HepG2 (cell line): ENCODE results near the gene HLA-DOA. TPM values are rescaled to one million over a fixed set of nuclear protein-coding genes. Genes with fewer than 3 reads are reported as not detected.

Experiments
- ARID4A ChIP-seq: sonication (generic); formaldehyde crosslinking; IDR thresholded peaks from 2 replicates; pipeline ENCODE4 v1.5.0; 2020; ENCODE audit warnings: mild to moderate bottlenecking, missing genetic modification reagents, borderline replicate concordance
- ATRX ChIP-seq: sonication (generic); formaldehyde crosslinking; IDR thresholded peaks from 2 replicates; pipeline ENCODE4 v1.4.0; 2020; ENCODE audit warnings: missing genetic modification reagents, borderline replicate concordance
- BCL3 ChIP-seq: sonication (generic); formaldehyde crosslinking; IDR thresholded peaks from 2 replicates; pipeline ENCODE4 v1.5.1; 2020; ENCODE audit warnings: mild to moderate bottlenecking, missing genetic modification reagents, moderate library complexity
- CEBPZ ChIP-seq: IDR thresholded peaks from 2 replicates; pipeline ENCODE4 v1.6.1; 2012; ENCODE audit warnings: low read length, improper control_type of control experiment
- GLMP ChIP-seq: sonication (generic); formaldehyde crosslinking; IDR thresholded peaks from 2 replicates; pipeline ENCODE4 v1.9.0; 2021; ENCODE audit warnings: missing genetic modification reagents, mild to moderate bottlenecking, borderline replicate concordance
- HNRNPL ChIP-seq: fragments of 200-400 bp; formaldehyde crosslinking; IDR thresholded peaks from 2 replicates; pipeline ENCODE4 v1.6.1; 2017; ENCODE audit warnings: mild to moderate bottlenecking, low read depth, low read length
- HOXA9 ChIP-seq: sonication (generic); formaldehyde crosslinking; IDR thresholded peaks from 2 replicates; pipeline ENCODE4 v1.8.1; 2022; ENCODE audit warnings: missing genetic modification reagents, mild to moderate bottlenecking, moderate library complexity, borderline replicate concordance
- NCOA5 ChIP-seq: sonication (generic); formaldehyde crosslinking; IDR thresholded peaks from 2 replicates; pipeline ENCODE4 v1.4.0; 2020; ENCODE audit warnings: missing genetic modification reagents
- PAF1 ChIP-seq: IDR thresholded peaks from 2 replicates; pipeline ENCODE4 v1.6.1; 2016; ENCODE audit warnings: missing genetic modification reagents, missing compliant biosample characterization
- PHF21A ChIP-seq: sonication (generic); formaldehyde crosslinking; IDR thresholded peaks from 2 replicates; pipeline ENCODE4 v1.5.0; 2020; ENCODE audit warnings: mild to moderate bottlenecking, missing genetic modification reagents
- TBX3 ChIP-seq: fragments of 450-650 bp; IDR thresholded peaks from 2 replicates; pipeline ENCODE4 v1.6.1; 2017; ENCODE audit warnings: antibody characterized with exemption, mild to moderate bottlenecking, inconsistent platforms, borderline replicate concordance
- ZBTB42 ChIP-seq: sonication (generic); formaldehyde crosslinking; IDR thresholded peaks from 2 replicates; pipeline ENCODE4 v1.5.0; 2020; ENCODE audit warnings: mild to moderate bottlenecking, missing genetic modification reagents
- ZNF224 ChIP-seq: sonication (generic); formaldehyde crosslinking; IDR thresholded peaks from 2 replicates; pipeline ENCODE4 v1.5.0; 2020; ENCODE audit warnings: mild to moderate bottlenecking, missing genetic modification reagents
- ZNF337 ChIP-seq: sonication (generic); formaldehyde crosslinking; IDR thresholded peaks from 2 replicates; pipeline ENCODE4 v1.5.1; 2020; ENCODE audit warnings: missing genetic modification reagents, low read depth, mild to moderate bottlenecking, borderline replicate concordance
- ZNF343 ChIP-seq: sonication (generic); formaldehyde crosslinking; IDR thresholded peaks from 2 replicates; pipeline ENCODE4 v1.4.0; 2020; ENCODE audit warnings: mild to moderate bottlenecking, missing genetic modification reagents
- ZNF547 ChIP-seq: sonication (generic); formaldehyde crosslinking; IDR thresholded peaks from 2 replicates; pipeline ENCODE4 v1.5.1; 2020; ENCODE audit warnings: mild to moderate bottlenecking, missing genetic modification reagents
- ZNF782 ChIP-seq: sonication (generic); formaldehyde crosslinking; IDR thresholded peaks from 2 replicates; pipeline ENCODE4 v1.4.0; 2020; ENCODE audit warnings: missing genetic modification reagents, mild to moderate bottlenecking, borderline replicate concordance
- ZSCAN20 ChIP-seq: sonication (generic); formaldehyde crosslinking; IDR thresholded peaks from 2 replicates; pipeline ENCODE4 v1.4.0; 2020; ENCODE audit warnings: missing genetic modification reagents, mild to moderate bottlenecking, borderline replicate concordance
- ZSCAN25 ChIP-seq: sonication (generic); formaldehyde crosslinking; IDR thresholded peaks from 2 replicates; pipeline ENCODE4 v1.8.0; 2022; ENCODE audit warnings: mild to moderate bottlenecking, missing genetic modification reagents
- polyA plus RNA-seq, 8 experiments: library from polyadenylated mRNA; depleted of rRNA in 3 of 8; stranded (reverse) in 7 of 8; unstranded in 1 of 8; fragments of >200 nt; fragmentation: Illumina TruSeq in 4 of 8; extraction: Trizol in 4 of 8; gene quantifications; 2 replicates each; pipeline versions ENCODE4 v1.2.1 to v1.2.3, GENCODE V29; 2011 to 2016; ENCODE audit warnings: low read depth in 4 of 8, missing spikeins in 1 of 8, mixed read lengths in 1 of 8; ENCODE audit not compliant: insufficient read depth in 1 of 8
- total RNA-seq, 5 experiments: library from RNA; depleted of rRNA; stranded (reverse); fragments of >200 nt; fragmentation: Illumina TruSeq; extraction: Trizol; gene quantifications; 2 replicates each; pipeline ENCODE4 v1.2.3, GENCODE V29; 2016; ENCODE audit warnings: low read depth in 1 of 5

The HLA-DOA gene
- total and polyA plus RNA-seq, 2 of the 13 experiments (the other 11 are each of a cell fraction or from before 2014, with no cell fraction given) = 0.03 to 0.09 TPM

- TF ChIP-seq HNRNPL (0 out of 2 replicates have a peak, but pooled peaks have one; percentile 46), PAF1 (CRISPR knock-in tag) (no peak), BCL3 (CRISPR knock-in tag) (peak; percentile 92), GLMP (CRISPR knock-in tag) (no peak), NCOA5 (CRISPR knock-in tag) (no peak), ZNF782 (CRISPR knock-in tag) (peak; percentile 98), PHF21A (CRISPR knock-in tag) (peak; percentile 92), ATRX (CRISPR knock-in tag) (no peak), ZBTB42 (CRISPR knock-in tag) (peak; percentile 93), HOXA9 (CRISPR knock-in tag) (peak; percentile 80; the same call in 1 of the 2 replicates), CEBPZ (no peak), ZNF343 (peak; percentile 95), TBX3 (no peak), ARID4A (peak; percentile 90), ZNF337 (CRISPR knock-in tag) (no peak), ZNF224 (CRISPR knock-in tag) (0 out of 2 replicates have a peak, but pooled peaks have one; percentile 93), ZSCAN25 (CRISPR knock-in tag) (peak; percentile 70; the same call in 1 of the 2 replicates), ZSCAN20 (CRISPR knock-in tag) (peak; percentile 94; the same call in 1 of the 2 replicates), ZNF547 (CRISPR knock-in tag) (peak; percentile 97)
Measured at GRCh38 chr6:32968093-32968866, 41.1 kb downstream of the HLA-DOA start, which contains the start of gene BRD2 (continued).
